ENCODE measurements around the gene DTX4.

Gene DTX4

DNA sequence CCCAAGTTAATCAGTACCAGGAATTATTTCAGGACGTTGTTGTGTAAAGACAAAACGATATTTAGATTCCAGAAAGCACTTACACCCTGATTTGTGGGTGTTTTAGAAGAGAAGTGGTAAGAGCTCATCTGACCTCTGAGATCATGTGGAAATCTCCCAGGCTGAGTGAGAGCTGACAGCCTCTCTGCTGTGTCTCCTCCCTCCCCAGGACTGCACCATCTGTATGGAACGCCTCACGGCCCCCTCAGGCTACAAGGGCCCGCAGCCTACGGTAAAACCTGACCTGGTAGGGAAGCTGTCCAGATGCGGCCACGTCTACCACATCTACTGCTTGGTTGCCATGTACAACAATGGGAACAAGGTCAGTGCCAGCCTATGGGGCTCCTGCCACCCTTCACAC, 20.0 kb downstream of the DTX4 start:
- DNase-seq (ENCODE audit: low read depth in 2 of 2), result no peak

DNA sequence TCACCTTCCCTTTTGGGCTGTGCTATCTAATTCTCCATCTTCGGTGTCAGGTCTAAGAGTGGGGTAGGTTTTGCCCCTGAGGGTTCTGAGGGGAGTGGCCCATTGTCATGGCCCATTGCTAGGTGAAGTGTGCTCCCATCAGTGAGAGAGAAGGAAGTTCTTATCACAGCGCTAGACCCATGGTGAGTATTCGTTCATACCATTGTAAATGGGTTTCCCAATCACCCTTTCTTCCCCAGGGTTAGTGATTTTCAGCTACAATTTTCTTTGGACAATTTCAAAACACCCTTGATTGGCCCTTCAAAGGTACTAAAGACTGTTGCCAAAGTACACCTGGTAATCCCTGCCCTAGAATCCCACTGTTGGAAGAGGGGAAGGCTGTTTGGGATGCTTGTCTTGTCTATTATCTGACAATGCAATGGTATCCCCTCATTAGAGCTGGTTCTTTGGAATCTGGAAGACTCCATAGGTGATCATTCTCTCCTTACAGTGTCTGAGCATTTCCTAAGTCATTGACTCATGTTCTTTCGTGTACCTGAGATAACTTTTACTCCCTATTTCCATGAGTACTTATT, 20.6 kb downstream of the DTX4 start:
- DNase-seq (ENCODE audit: low read depth in 2 of 2), result no peak

GRCh38 chr11:59193587-59194130, 21.7 kb downstream of the DTX4 start:
- no peak for DNase-seq (ENCODE audit: low read depth in 2 of 2)

- no peak for DNase-seq (ENCODE audit: low read depth in 2 of 2)
These were observed 23.7 kb downstream of the DTX4 start for GRCh38 chr11:59195586-59195985.

DNA sequence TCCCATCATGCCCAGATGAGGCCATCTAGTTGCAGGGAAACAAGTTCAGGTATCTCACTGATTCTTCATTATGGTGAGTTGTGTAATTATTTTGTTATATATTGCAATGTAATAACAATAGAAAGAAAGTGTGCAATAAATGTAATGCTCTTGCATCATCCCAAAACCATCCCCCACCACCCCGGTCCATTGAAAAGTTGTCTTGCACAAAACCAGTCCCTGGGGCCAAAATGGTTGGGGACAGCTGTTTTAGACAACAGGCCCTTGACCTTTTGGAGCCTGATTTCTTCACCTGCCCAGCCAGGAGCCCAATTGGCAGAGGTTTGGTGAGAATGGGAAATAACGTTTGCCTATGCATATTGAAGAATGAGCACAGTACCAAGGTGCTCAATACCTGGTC, 24.8 kb downstream of the DTX4 start:
- no peak for DNase-seq (ENCODE audit: low read depth in 2 of 2)

DNA sequence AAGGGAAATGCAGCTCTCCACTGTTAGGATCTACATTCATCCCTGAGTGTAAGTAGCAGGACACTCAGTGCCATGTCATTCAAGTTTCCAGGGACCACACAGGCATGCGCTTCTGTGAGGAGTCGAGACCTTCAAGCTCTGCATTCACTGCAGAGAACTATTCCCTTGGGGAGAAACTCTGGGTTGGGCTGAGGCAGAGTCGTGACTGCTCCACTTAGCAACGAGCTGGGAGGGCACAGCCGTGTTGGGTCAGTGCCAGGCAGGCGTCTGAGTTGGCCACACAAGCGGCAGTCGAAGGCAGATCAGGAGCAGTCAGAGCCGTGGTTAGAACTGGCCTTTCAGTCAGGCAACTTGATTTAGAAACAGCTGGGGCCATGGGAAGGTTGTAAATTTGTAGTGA, 26.1 kb downstream of the DTX4 start:
- DNase-seq (ENCODE audit: low read depth in 2 of 2), result no peak

GRCh38 chr11:59198726-59199125, 26.8 kb downstream of the DTX4 start:
- DNase-seq (ENCODE audit: low read depth in 2 of 2), result no peak

DNA sequence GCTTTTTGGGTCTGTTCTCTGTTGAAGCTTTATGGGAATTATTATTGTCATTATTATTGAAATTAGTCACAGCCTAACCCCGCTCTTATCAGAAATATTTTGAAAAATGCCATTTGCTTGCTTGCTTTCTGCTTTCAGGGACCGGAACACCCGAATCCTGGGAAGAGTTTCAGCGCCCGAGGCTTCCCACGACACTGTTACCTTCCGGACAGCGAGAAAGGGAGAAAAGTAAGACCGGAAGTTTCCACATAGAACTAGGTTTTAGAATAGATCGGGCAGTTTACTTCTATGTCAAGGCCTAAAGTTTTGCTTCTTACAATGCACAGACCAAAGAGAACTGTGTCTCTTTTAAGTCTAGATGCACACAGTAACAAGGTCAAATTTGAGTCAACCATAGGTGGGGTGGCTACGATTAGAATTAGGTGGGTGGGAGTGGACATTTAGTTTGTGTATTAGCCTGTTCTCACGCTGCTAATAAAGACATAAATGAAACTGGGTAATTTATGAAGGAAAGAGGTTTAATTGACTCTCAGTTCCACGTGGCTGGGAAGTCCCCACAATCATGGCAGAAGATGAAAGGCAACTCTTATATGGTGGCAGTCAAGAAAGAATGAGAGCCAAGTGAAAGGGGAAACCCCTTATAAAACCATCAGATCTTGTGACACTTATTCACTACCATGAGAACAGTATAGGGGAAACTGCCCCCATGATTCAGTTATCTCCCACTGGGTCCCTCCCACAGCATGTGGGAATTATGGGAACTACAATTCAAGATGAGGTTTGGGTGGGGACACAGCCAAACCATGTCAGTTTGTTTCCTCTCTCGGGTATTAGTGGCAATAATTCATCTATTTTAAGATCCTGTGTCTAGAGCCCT, 27.9 kb downstream of the DTX4 start:
- peak; percentile 16 to 19 for DNase-seq (ENCODE audit: low read depth in 2 of 2)

- DNase-seq (ENCODE audit: low read depth in 2 of 2), result no peak
These were observed 28.5 kb downstream of the DTX4 start for GRCh38 chr11:59200423-59200746.

DNA sequence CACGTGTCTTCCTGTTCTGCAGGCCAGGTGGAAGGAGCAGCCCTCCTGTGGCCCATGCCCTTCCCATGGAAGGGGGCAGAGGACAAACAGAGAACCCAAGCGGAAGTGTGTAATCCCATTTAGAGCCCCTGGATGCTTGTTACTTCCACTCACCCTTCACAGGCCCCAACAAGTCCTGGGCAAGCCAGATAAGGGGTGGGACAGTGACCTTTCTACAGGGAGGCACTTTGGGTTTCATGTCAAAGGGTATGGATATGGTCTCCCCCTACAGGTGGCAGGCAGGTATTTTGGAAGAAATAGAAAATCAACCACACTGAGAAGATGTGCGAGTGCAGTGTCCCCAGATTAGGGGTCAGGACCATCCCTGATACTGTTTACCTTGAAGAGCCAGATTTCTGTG, 29.4 kb downstream of the DTX4 start:
- DNase-seq (ENCODE audit: low read depth in 2 of 2), result no peak

DNA sequence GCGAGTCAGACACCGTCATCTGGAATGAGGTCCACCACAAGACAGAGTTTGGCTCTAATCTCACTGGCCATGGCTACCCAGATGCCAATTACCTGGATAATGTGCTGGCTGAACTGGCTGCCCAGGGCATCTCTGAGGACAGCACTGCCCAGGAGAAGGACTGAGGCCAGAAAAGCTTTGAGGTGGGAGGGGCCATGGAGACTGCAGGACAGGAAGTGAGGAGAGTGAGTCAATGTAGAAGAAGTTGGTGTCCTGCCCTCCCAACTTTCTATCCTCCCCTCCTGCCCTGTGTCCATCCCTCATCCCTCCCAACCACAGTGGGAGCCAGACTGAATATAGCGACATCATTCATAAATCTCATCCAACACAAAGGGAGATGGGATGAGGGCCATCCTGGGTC, 32.8 kb downstream of the DTX4 start:
- no peak for DNase-seq (ENCODE audit: low read depth in 2 of 2)

DNA sequence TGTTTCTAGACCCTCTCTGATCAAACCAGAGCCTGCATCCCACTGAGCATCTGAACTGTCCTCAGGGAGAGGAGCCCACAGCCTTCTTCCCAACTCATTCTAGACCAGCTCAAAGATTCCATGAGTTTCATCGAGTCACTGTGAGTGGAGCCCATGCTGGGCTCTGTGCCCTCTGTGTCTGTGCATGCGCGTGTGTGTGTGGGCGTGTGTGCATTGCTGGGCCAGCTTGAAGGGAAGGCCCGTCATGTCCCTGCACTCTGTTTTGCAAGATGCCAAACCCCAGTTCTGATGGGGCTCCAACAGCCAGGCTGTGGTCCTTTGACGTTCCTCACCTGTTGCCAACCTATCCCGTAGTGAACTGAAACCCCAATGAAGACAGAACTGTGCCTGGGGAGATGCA, 33.7 kb downstream of the DTX4 start:
- no peak for DNase-seq (ENCODE audit: low read depth in 2 of 2)

- DNase-seq (ENCODE audit: low read depth in 2 of 2), result no peak
These were observed 34.7 kb downstream of the DTX4 start for GRCh38 chr11:59206635-59207034.

DNA sequence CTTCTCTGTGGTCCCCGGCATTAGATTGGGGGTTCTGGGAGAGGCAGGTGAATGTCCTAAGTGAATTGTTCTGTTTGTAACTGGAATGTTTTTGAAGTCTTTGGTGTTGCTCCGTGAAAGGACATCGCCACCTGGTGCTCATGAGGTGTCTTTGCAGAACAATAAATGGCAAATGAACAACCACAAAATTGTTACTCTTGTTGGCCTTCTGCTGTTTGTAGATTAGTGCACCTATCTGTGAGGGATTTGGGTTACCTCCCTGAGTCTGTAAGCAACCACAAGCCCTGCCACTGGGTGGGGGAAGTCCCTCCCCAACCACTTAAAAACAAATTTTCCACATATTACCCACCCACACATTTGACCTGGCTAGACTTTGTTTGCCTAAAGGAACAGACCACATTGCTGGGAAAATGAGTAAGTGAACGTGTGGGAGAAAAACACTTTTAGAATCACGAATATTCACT, 36.1 kb downstream of the DTX4 start:
- DNase-seq (ENCODE audit: low read depth in 2 of 2), result peak in 1 of 2 donors; percentile 12

DNA sequence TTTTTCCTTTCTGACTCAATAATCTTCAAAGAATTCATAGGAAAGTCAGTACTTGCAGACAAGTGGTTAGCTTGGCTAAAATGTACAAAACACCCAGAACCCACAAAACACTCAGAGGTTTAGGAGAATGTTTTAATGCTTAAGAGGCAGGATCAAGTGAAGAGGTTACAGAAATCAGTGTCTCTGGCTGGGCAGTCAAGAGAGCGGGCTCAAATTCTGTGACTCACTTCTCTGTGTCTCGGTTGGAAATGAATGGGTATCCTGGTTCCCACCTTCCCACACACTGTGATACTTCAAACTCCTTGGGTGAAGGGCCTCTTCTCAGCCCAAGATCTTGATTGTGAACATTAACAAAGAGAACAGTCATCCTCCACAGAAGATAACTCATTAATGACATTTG, 37.0 kb downstream of the DTX4 start:
- DNase-seq (ENCODE audit: low read depth in 2 of 2), result no peak

DNA sequence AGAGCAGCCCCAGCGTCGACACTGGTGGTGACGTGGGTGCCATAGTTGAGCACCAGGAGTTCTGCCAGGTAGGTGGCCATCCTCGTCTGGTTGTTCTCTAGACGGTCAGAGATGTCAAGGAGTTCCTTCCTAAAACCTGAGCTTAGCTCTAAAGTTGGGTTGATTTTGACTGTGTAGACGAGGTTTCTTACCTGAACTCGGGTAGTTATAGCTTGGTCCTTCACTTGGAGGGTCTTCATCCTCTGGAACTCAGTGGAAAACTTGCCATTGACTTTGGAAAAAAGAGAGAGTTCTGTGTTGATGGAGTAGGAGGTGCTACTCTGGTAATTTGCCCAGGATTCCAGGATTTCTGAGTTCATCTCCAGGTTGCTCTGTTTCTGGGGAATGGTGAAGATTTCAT, 40.3 kb downstream of the DTX4 start:
- no peak for DNase-seq (ENCODE audit: low read depth in 2 of 2)

DNA sequence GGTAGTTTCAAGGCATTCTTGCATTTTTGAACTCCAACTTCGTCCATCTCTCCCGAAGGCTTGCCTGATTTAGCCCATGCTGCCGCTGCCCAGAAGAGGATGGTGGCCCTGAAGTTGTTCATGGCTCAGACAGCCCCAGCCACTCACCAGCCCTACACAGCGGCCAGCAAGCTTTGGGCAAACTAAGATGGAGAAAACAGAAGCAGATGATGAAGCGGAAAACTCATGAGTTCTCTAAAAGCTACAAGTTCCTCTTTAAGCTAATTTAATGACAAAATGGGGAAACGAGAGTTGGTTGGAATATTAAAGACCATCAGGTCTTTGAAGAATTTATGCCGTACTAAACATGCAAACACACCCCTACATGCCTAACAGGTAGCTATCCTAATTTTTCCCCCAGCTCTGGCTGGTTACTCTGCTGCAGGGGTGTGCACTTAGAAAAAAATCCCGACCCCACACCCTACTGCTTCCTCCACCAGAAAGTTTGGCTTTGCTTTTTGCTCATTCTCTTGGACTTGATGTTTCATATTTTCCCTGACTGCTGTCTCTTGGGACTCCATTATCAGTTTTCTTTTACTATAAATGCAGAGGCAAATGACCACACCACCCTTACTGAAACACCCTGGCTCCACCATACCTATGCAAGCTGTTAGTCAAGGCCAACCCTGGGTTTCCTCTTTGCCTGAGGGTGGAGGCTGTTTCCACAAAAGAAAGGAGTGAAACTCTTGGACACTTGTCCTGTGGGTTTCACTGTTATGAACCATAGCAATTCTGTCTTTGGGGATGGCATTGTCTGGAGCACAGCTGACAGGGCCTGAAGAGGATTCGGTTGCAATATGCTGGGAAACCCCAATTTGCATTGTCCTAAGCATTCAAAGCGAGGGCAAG, 41.1 kb downstream of the DTX4 start, which contains the start of gene MPEG1:
Gene MPEG1 (minus strand): TSS at position 184 of the 888 bp plus-strand sequence. CDS start 62 bp downstream, at position 122.
- no peak for DNase-seq (ENCODE audit: low read depth in 2 of 2)

GRCh38 chr11:59214141-59214893, 42.4 kb downstream of the DTX4 start:
- no peak for DNase-seq (ENCODE audit: low read depth in 2 of 2)

GRCh38 chr11:59216641-59217564, 45.0 kb downstream of the DTX4 start:
- no peak for DNase-seq (ENCODE audit: low read depth in 2 of 2)

DNA sequence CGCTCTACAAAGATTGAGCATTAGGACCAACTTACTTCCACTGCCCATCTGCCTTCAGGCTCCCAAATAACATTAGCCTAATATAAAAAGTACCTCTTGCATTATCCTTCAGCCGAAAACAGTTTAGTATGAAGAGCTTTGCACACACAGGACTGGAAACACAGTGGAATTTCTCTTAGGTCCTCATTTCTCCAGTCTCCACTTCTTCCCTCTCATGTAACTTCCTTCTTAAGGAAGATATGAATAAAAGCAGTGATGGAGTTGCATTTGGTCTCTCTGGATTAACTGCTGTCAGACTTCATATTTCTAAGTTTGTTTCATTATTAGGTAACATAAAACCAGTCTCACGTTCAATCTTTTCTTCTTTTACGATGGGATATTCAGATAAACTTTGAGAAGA, 46.4 kb downstream of the DTX4 start:
- DNase-seq (ENCODE audit: low read depth in 2 of 2), result no peak

Data from activated CD4-positive, alpha-beta T cell treated with anti-CD3 and anti-CD28 coated beads for 24 hours (primary cell).